ENCODE results near the gene SNX8.

Gene SNX8

GRCh38 chr7:2295936-2296620 is 18.2 kb downstream of the SNX8 start:
- Histone ChIP-seq H3K4me3 (ENCODE audit: insufficient read depth, low read depth, low read length) (no peak overlapping the region), H3K36me3 (ENCODE audit: control insufficient read depth, insufficient read depth, low read length) (no peaks in the 10 kb centered on the region), H3K4me1 (ENCODE audit: control insufficient read depth, insufficient read depth, low read length) (peaks cover 6% of the 10 kb centered on the region), H3K27me3 (ENCODE audit: control insufficient read depth, insufficient read depth, low read length, poor library complexity, severe bottlenecking) (no peaks in the 10 kb centered on the region), H3K9me3 (ENCODE audit: control insufficient read depth, low read length) (no peaks in the 10 kb centered on the region), H3K27ac (ENCODE audit: insufficient read depth, low read depth, low read length, poor library complexity, severe bottlenecking) (no peak overlapping the region)
- WGBS, 2 experiments = 91 to 95% methylated on average over 6 of the region's 6 CpGs

- Histone ChIP-seq H3K9me3 (ENCODE audit: control insufficient read depth, low read length) (no peaks in the 10 kb centered on the region), H3K4me1 (ENCODE audit: control insufficient read depth, insufficient read depth, low read length) (no peaks in the 10 kb centered on the region), H3K4me3 (ENCODE audit: insufficient read depth, low read depth, low read length) (no peak overlapping the region), H3K27me3 (ENCODE audit: control insufficient read depth, insufficient read depth, low read length, poor library complexity, severe bottlenecking) (no peaks in the 10 kb centered on the region), H3K36me3 (ENCODE audit: control insufficient read depth, insufficient read depth, low read length) (no peaks in the 10 kb centered on the region), H3K27ac (ENCODE audit: insufficient read depth, low read depth, low read length, poor library complexity, severe bottlenecking) (no peak overlapping the region)
- WGBS, 2 experiments = 94 to 95% methylated on average over 6 of the region's 6 CpGs
These were observed 23.4 kb downstream of the SNX8 start for GRCh38 chr7:2290877-2291276.

DNA sequence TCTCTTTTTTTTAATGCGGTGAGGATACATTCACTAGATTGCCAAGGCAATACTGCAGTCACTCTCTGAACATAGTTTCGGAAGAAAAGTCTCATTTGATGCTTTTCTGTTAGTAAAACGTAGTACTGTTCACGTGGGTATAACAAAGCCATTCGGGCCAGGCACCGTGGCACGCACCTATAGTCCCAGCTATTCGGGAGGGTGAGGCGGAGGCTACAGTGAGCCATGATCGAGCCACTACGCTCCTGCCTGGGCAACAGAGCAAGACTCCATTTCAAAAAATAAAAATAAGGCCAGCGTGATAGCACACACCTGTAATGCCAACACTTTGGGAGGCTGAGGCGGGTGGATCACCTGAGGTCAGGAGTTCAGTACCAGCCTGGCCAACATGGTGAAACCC is 24.6 kb downstream of the SNX8 start:
- Histone ChIP-seq H3K27me3 (ENCODE audit: control insufficient read depth, insufficient read depth, low read length, poor library complexity, severe bottlenecking) (no peaks in the 10 kb centered on the region), H3K4me3 (ENCODE audit: insufficient read depth, low read depth, low read length) (no peak overlapping the region), H3K27ac (ENCODE audit: insufficient read depth, low read depth, low read length, poor library complexity, severe bottlenecking) (no peak overlapping the region), H3K9me3 (ENCODE audit: control insufficient read depth, low read length) (no peaks in the 10 kb centered on the region), H3K4me1 (ENCODE audit: control insufficient read depth, insufficient read depth, low read length) (no peaks in the 10 kb centered on the region), H3K36me3 (ENCODE audit: control insufficient read depth, insufficient read depth, low read length) (no peaks in the 10 kb centered on the region)
- WGBS, 2 experiments = 93 to 94% methylated on average over 13 of the region's 13 CpGs

- no peaks in the 10 kb centered on the region for H3K27me3 ChIP-seq (ENCODE audit: control insufficient read depth, insufficient read depth, low read length, poor library complexity, severe bottlenecking)
- H3K9me3 ChIP-seq (ENCODE audit: control insufficient read depth, low read length) = no peaks in the 10 kb centered on the region
- no peak overlapping the region for H3K4me3 ChIP-seq (ENCODE audit: insufficient read depth, low read depth, low read length)
- no peaks in the 10 kb centered on the region for H3K4me1 ChIP-seq (ENCODE audit: control insufficient read depth, insufficient read depth, low read length)
- no peaks in the 10 kb centered on the region for H3K36me3 ChIP-seq (ENCODE audit: control insufficient read depth, insufficient read depth, low read length)
- 96% methylated on average over 20 of the region's 20 CpGs for WGBS, 2 experiments
- H3K27ac ChIP-seq (ENCODE audit: insufficient read depth, low read depth, low read length, poor library complexity, severe bottlenecking) = no peak overlapping the region
These were observed 25.1 kb downstream of the SNX8 start for GRCh38 chr7:2289111-2289586.

GRCh38 chr7:2288503-2288902 is 25.7 kb downstream of the SNX8 start:
- Histone ChIP-seq H3K27me3 (ENCODE audit: control insufficient read depth, insufficient read depth, low read length, poor library complexity, severe bottlenecking) (no peaks in the 10 kb centered on the region), H3K9me3 (ENCODE audit: control insufficient read depth, low read length) (no peaks in the 10 kb centered on the region), H3K4me3 (ENCODE audit: insufficient read depth, low read depth, low read length) (no peak overlapping the region), H3K36me3 (ENCODE audit: control insufficient read depth, insufficient read depth, low read length) (no peaks in the 10 kb centered on the region), H3K27ac (ENCODE audit: insufficient read depth, low read depth, low read length, poor library complexity, severe bottlenecking) (no peak overlapping the region), H3K4me1 (ENCODE audit: control insufficient read depth, insufficient read depth, low read length) (no peaks in the 10 kb centered on the region)
- WGBS, 2 experiments = 91 to 93% methylated on average over 8 of the region's 8 CpGs

GRCh38 chr7:2287745-2288144 is 26.5 kb downstream of the SNX8 start:
- H3K9me3 ChIP-seq (ENCODE audit: control insufficient read depth, low read length) = no peaks in the 10 kb centered on the region
- 89 to 93% methylated on average over 8 of the region's 8 CpGs for WGBS, 2 experiments
- H3K27ac ChIP-seq (ENCODE audit: insufficient read depth, low read depth, low read length, poor library complexity, severe bottlenecking) = no peak overlapping the region
- H3K27me3 ChIP-seq (ENCODE audit: control insufficient read depth, insufficient read depth, low read length, poor library complexity, severe bottlenecking) = no peaks in the 10 kb centered on the region
- no peak overlapping the region for H3K4me3 ChIP-seq (ENCODE audit: insufficient read depth, low read depth, low read length)
- no peaks in the 10 kb centered on the region for H3K4me1 ChIP-seq (ENCODE audit: control insufficient read depth, insufficient read depth, low read length)
- H3K36me3 ChIP-seq (ENCODE audit: control insufficient read depth, insufficient read depth, low read length) = no peaks in the 10 kb centered on the region

DNA sequence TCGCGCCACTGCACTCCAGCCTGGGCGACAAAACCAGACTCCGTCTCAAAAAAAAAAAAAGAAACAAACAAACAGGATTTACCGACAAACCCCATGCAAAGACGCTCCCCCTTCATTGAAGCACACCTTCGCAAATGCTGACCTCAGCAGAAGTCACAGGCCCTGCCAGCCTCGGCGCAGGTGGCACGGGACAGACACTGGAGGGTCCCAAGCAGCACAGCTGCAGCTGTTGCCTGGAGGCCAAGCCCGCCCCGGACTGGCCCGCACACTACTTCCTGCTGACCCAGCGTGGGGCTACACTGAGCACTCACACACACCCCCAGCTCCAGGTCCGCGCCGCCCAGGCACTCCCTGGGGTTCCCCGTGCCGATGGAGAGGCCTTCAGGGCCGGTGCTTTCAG is 31.2 kb downstream of the SNX8 start:
- 87 to 88% methylated on average over 20 of the region's 20 CpGs for WGBS, 2 experiments
- no peak overlapping the region for H3K4me3 ChIP-seq (ENCODE audit: insufficient read depth, low read depth, low read length)
- no peaks in the 10 kb centered on the region for H3K27me3 ChIP-seq (ENCODE audit: control insufficient read depth, insufficient read depth, low read length, poor library complexity, severe bottlenecking)

GRCh38 chr7:2282185-2282751 is 32.0 kb downstream of the SNX8 start:
- no peak overlapping the region for H3K27ac ChIP-seq (ENCODE audit: insufficient read depth, low read depth, low read length, poor library complexity, severe bottlenecking)
- H3K9me3 ChIP-seq (ENCODE audit: control insufficient read depth, low read length) = no peaks in the 10 kb centered on the region
- WGBS, 2 experiments = 79 to 80% methylated on average over 14 of the region's 14 CpGs
- no peaks in the 10 kb centered on the region for H3K27me3 ChIP-seq (ENCODE audit: control insufficient read depth, insufficient read depth, low read length, poor library complexity, severe bottlenecking)
- H3K36me3 ChIP-seq (ENCODE audit: control insufficient read depth, insufficient read depth, low read length) = no peaks in the 10 kb centered on the region
- H3K4me3 ChIP-seq (ENCODE audit: insufficient read depth, low read depth, low read length) = no peak overlapping the region
- no peaks in the 10 kb centered on the region for H3K4me1 ChIP-seq (ENCODE audit: control insufficient read depth, insufficient read depth, low read length)

More for the DNA sequence above, 31.2 kb downstream of the SNX8 start:
- no peak overlapping the region for H3K27ac ChIP-seq (ENCODE audit: insufficient read depth, low read depth, low read length, poor library complexity, severe bottlenecking)
- no peaks in the 10 kb centered on the region for H3K36me3 ChIP-seq (ENCODE audit: control insufficient read depth, insufficient read depth, low read length)
- no peaks in the 10 kb centered on the region for H3K9me3 ChIP-seq (ENCODE audit: control insufficient read depth, low read length)
- no peaks in the 10 kb centered on the region for H3K4me1 ChIP-seq (ENCODE audit: control insufficient read depth, insufficient read depth, low read length)

- Histone ChIP-seq H3K4me1 (ENCODE audit: control insufficient read depth, insufficient read depth, low read length) (no peaks in the 10 kb centered on the region), H3K36me3 (ENCODE audit: control insufficient read depth, insufficient read depth, low read length) (no peaks in the 10 kb centered on the region), H3K4me3 (ENCODE audit: insufficient read depth, low read depth, low read length) (no peak overlapping the region), H3K27ac (ENCODE audit: insufficient read depth, low read depth, low read length, poor library complexity, severe bottlenecking) (no peak overlapping the region), H3K27me3 (ENCODE audit: control insufficient read depth, insufficient read depth, low read length, poor library complexity, severe bottlenecking) (no peaks in the 10 kb centered on the region), H3K9me3 (ENCODE audit: control insufficient read depth, low read length) (no peaks in the 10 kb centered on the region)
- WGBS, 2 experiments = 89 to 92% methylated on average over 9 of the region's 9 CpGs
These were observed 32.7 kb downstream of the SNX8 start for GRCh38 chr7:2281541-2281940.

DNA sequence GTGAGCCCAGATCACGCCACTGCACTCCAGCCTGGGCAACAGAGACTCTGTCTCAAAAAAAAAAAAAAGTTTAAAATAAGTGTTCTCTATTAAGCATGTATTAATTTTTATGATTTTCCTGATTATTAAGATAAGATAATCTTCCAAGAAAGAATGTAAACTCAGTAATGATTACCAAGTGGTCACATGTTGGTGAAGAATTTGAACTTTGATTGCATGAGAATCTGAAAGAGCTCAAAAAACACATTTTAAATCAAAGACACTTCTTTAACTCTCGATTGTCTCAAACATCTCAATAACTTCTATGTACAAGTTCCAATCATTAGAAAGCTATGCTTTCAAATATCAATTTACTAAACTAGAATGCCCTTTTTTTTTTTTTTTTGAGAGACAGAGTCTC is 33.8 kb downstream of the SNX8 start:
- H3K4me1 ChIP-seq (ENCODE audit: control insufficient read depth, insufficient read depth, low read length) = no peaks in the 10 kb centered on the region
- H3K36me3 ChIP-seq (ENCODE audit: control insufficient read depth, insufficient read depth, low read length) = no peaks in the 10 kb centered on the region
- no peaks in the 10 kb centered on the region for H3K9me3 ChIP-seq (ENCODE audit: control insufficient read depth, low read length)
- 90 to 98% methylated on average over 2 of the region's 2 CpGs for WGBS, 2 experiments
- H3K27ac ChIP-seq (ENCODE audit: insufficient read depth, low read depth, low read length, poor library complexity, severe bottlenecking) = no peak overlapping the region
- H3K27me3 ChIP-seq (ENCODE audit: control insufficient read depth, insufficient read depth, low read length, poor library complexity, severe bottlenecking) = no peaks in the 10 kb centered on the region
- no peak overlapping the region for H3K4me3 ChIP-seq (ENCODE audit: insufficient read depth, low read depth, low read length)
